Ovary (tissue), 3 donors: Measurements from ENCODE around the gene OXTR.

ENCODE experiments used
- CTCF ChIP-seq, 3 donors: fragments of 450-650 bp in 2 of 3; fragments of 200-600 bp in 1 of 3; IDR thresholded peaks; one replicate each; pipeline versions ENCODE4 v1.5.1 to v1.8.0; 2016 to 2022; ENCODE audit warnings: antibody characterized with exemption in 3 of 3, mild to moderate bottlenecking in 1 of 3
- EP300 ChIP-seq: sonication (generic); formaldehyde crosslinking; IDR thresholded peaks from one replicate; pipeline ENCODE4 v1.6.1; 2017; ENCODE audit warnings: antibody characterized with exemption
- POLR2A ChIP-seq: fragments of 450-650 bp; IDR thresholded peaks from one replicate; pipeline ENCODE4 v1.6.1; 2017; ENCODE audit warnings: antibody characterized with exemption, mild to moderate bottlenecking, moderate library complexity
- donor health status: DM: no; HTN: no; CAD: no.

DNA sequence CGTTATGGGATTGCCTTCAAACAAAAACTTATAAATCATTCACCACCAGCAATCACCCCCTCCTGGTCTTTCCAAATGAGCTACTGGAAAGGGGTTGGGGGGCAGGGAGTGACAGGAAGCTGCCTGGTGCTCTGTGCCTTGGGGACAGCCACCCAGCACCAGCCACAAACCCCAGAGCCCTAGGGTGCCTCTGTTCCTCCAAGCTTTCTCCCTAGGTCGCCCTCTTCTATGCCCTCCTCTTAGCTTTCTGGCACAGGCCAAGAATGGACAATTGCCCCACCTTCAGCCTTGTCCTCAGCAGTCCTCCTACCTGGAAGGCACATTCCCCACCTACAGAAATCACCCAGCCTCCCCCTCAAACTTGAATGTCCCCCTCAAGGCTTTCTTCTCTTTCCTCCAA is 3.3 kb downstream of the OXTR start:
- TF ChIP-seq CTCF (IDR thresholded peaks at IDR 0.05) = no peak
- no peak for TF ChIP-seq POLR2A
- no peak for TF ChIP-seq EP300
